NCI-H2171 (cell line): ENCODE measurements around the gene RAB30.
"Not testable (repeated sequence)": the region's sequence is repeated elsewhere in the genome, so short reads cannot be mapped to it uniquely, and the experiment has no call there.

Experiments
- DNase-seq: peaks from one replicate; lab custom pipeline; 2025; lab: John Stamatoyannopoulos, UW

The RAB30 gene

GRCh38 chr11:83009999-83010398 is 61.7 kb downstream of the RAB30 start:
- DNase-seq: no peak

- not testable (repeated sequence) for DNase-seq
Observed at GRCh38 chr11:83009136-83009535, 62.6 kb downstream of the RAB30 start.

- no peak for DNase-seq
Observed at GRCh38 chr11:83008581-83008923, 63.1 kb downstream of the RAB30 start.

- DNase-seq: no peak
Observed at GRCh38 chr11:83007909-83008580, 63.7 kb downstream of the RAB30 start.

- no peak for DNase-seq
Observed at GRCh38 chr11:83007477-83007876, 64.2 kb downstream of the RAB30 start.

GRCh38 chr11:83006877-83007330 is 64.8 kb downstream of the RAB30 start:
- no peak for DNase-seq

- no peak for DNase-seq
Observed at GRCh38 chr11:83004746-83005556, 66.7 kb downstream of the RAB30 start.

GRCh38 chr11:83002522-83002921 is 69.2 kb downstream of the RAB30 start:
- no peak for DNase-seq

- no peak for DNase-seq
Observed at GRCh38 chr11:83002053-83002452, 69.6 kb downstream of the RAB30 start.

- DNase-seq: no peak
Observed at GRCh38 chr11:83000381-83000780, 71.3 kb downstream of the RAB30 start.

- DNase-seq: no peak
Observed at GRCh38 chr11:82999232-82999631, 72.5 kb downstream of the RAB30 start.

- DNase-seq: no peak
Observed at GRCh38 chr11:82998697-82999096, 73.0 kb downstream of the RAB30 start.

GRCh38 chr11:82996966-82997606 is 74.6 kb downstream of the RAB30 start:
- DNase-seq: no peak

- no peak for DNase-seq
Observed at GRCh38 chr11:82995754-82996398, 75.8 kb downstream of the RAB30 start.

GRCh38 chr11:82995235-82995634 is 76.5 kb downstream of the RAB30 start:
- DNase-seq: no peak

GRCh38 chr11:82994604-82995230 is 77.0 kb downstream of the RAB30 start:
- DNase-seq: no peak

- DNase-seq: no peak
Observed at GRCh38 chr11:82992223-82992622, 79.5 kb downstream of the RAB30 start.

- no peak for DNase-seq
Observed at GRCh38 chr11:82989628-82990404, 81.9 kb downstream of the RAB30 start.

GRCh38 chr11:82988936-82989627 is 82.6 kb downstream of the RAB30 start:
- DNase-seq: no peak

GRCh38 chr11:82987997-82988396 is 83.7 kb downstream of the RAB30 start:
- no peak for DNase-seq

GRCh38 chr11:82986446-82986845 is 85.3 kb downstream of the RAB30 start:
- DNase-seq: no peak
